Measurements from ENCODE around the gene LRRC27. TPM values are rescaled to one million over a fixed set of nuclear protein-coding genes. Genes with fewer than 3 reads are reported as not detected.
"Not testable (repeated sequence)": the region's sequence is repeated elsewhere in the genome, so short reads cannot be mapped to it uniquely, and the experiment has no call there.

LRRC27 gene
- total and polyA plus RNA-seq, 2 donors (not counting 1 experiment from before 2014, with no cell fraction given) = 4.1 to 11.7 TPM

DNA sequence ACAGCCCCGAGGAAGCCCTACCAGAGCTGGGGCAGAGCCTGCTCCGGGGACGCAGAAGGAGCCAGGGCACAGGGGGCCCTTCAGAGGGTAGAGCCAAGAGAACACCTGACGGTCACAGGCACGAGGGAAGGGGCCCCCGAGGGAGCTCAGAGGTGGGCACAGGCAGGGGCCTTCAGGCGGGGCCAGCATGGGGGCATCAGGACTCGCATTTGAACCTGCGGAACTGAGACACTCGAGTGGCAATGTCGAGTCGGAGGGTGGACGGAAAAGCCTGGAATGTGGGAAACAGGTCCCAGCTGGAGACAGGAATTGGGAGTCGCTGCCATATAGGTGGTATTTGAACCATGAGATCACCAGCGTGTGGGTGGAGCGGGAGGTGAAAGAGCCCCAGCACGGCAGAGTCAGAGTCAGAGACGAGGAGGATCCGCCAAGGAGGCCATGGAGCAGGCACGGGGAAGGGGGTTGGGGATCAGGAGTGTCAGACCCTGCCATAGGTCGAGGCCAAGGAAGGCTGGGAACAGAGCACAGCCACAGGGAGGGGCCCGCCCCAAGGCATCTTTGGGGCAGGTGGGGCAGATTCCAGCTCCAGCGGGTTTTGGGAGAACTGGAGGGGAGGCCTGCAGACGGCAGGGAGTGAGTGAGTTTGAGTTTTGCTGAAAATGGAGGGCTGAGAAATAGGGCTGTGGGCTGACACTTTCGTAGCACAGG is 38.0 kb upstream of the LRRC27 start:
- no peaks in the 10 kb centered on the region for H3K27me3 ChIP-seq (ENCODE audit: control insufficient read depth, insufficient read depth, low read length)
- no peaks in the 10 kb centered on the region for H4K20me1 ChIP-seq (ENCODE audit: control insufficient read depth, extremely low read depth, insufficient read depth, low read length)
- no peak overlapping the region for H3K4me3 ChIP-seq (replicated peaks in 1 of 4; ENCODE audit: control extremely low read depth in 1 of 4, insufficient read depth in 1 of 4, low read depth in 3 of 4, low read length in 4 of 4)
- no peaks in the 10 kb centered on the region for H3K4me1 ChIP-seq (ENCODE audit: control insufficient read depth, extremely low read depth, insufficient read depth, low read length)
- no peak overlapping the region for H3K4me2 ChIP-seq (ENCODE audit: extremely low read depth, insufficient read depth, low read length)
- no peak overlapping the region for H2AFZ ChIP-seq (ENCODE audit: low read length)
- H3K9ac ChIP-seq (ENCODE audit: insufficient read depth, low read length) = no peak overlapping the region
- no peaks in the 10 kb centered on the region for H3K9me3 ChIP-seq (ENCODE audit: control insufficient read depth, insufficient read depth, low read depth, low read length)
- DNase-seq (ENCODE audit: low read depth in 2 of 2) = no peak
- H3K36me3 ChIP-seq (ENCODE audit: control insufficient read depth, insufficient read depth, low read length) = no peaks in the 10 kb centered on the region
- TF ChIP-seq, protein P1, sequence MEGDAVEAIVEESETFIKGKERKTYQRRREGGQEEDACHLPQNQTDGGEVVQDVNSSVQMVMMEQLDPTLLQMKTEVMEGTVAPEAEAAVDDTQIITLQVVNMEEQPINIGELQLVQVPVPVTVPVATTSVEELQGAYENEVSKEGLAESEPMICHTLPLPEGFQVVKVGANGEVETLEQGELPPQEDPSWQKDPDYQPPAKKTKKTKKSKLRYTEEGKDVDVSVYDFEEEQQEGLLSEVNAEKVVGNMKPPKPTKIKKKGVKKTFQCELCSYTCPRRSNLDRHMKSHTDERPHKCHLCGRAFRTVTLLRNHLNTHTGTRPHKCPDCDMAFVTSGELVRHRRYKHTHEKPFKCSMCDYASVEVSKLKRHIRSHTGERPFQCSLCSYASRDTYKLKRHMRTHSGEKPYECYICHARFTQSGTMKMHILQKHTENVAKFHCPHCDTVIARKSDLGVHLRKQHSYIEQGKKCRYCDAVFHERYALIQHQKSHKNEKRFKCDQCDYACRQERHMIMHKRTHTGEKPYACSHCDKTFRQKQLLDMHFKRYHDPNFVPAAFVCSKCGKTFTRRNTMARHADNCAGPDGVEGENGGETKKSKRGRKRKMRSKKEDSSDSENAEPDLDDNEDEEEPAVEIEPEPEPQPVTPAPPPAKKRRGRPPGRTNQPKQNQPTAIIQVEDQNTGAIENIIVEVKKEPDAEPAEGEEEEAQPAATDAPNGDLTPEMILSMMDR (conservative IDR thresholded peaks at IDR 0.05 in 1 of 2, IDR thresholded peaks at IDR 0.05 in 1 of 2; ENCODE audit: low read depth in 1 of 2, low read length in 2 of 2) = no peak
- no peak for TF ChIP-seq EZH2 (IDR thresholded peaks at IDR 0.05; ENCODE audit: low read length, missing control alignments)
- no peak overlapping the region for H3K27ac ChIP-seq (ENCODE audit: insufficient read depth, low read length)
- H3K79me2 ChIP-seq (ENCODE audit: control insufficient read depth, insufficient read depth, low read length) = no peaks in the 10 kb centered on the region

DNA sequence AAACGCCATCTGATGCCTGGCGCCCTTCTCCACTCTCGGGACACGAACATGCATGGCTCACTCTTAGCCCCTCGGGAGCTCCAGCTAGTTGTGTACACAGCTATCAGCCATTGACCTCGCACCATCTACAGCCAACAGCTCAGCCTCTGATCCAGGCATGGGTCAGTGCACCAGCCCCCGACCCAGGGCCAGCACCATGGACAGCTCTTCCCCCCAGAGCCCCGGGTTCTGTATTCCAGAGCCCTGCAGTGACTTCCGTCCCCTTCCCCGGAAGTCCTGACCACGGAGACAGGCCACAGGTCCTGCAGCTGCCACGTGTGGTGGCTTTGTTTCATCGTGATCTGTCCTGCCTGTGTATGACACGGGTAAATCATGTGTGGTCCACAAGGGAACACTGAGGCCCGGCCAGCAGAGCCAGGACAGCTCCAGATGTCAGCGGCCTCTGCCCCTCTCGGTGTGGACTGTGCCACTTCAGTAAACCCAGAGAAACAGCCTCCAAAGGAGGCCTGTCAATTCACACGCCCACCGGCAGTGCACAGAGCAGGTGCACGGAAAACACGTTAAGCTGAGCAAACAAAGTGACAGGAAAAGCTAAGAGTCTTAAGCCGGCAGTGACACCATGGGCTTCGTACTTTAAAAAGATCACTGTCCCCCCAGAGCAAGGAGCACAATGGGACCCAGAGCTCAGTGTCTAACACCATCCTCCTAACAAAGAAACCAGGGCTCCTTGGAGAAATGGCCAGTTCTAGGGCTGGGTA is 37.3 kb upstream of the LRRC27 start:
- H3K9ac ChIP-seq (ENCODE audit: insufficient read depth, low read length) = no peak overlapping the region
- H3K4me2 ChIP-seq (ENCODE audit: extremely low read depth, insufficient read depth, low read length) = no peak overlapping the region
- no peaks in the 10 kb centered on the region for H3K4me1 ChIP-seq (ENCODE audit: control insufficient read depth, extremely low read depth, insufficient read depth, low read length)
- H3K36me3 ChIP-seq (ENCODE audit: control insufficient read depth, insufficient read depth, low read length) = no peaks in the 10 kb centered on the region
- H3K27ac ChIP-seq (ENCODE audit: insufficient read depth, low read length) = no peak overlapping the region
- DNase-seq (ENCODE audit: low read depth in 2 of 2) = no peak
- no peak overlapping the region for H3K4me3 ChIP-seq (replicated peaks in 1 of 4; ENCODE audit: control extremely low read depth in 1 of 4, insufficient read depth in 1 of 4, low read depth in 3 of 4, low read length in 4 of 4)
- no peaks in the 10 kb centered on the region for H3K79me2 ChIP-seq (ENCODE audit: control insufficient read depth, insufficient read depth, low read length)
- H2AFZ ChIP-seq (ENCODE audit: low read length) = no peak overlapping the region
- H4K20me1 ChIP-seq (ENCODE audit: control insufficient read depth, extremely low read depth, insufficient read depth, low read length) = no peaks in the 10 kb centered on the region
- no peaks in the 10 kb centered on the region for H3K27me3 ChIP-seq (ENCODE audit: control insufficient read depth, insufficient read depth, low read length)
- TF ChIP-seq, protein P1 (conservative IDR thresholded peaks at IDR 0.05 in 1 of 2, IDR thresholded peaks at IDR 0.05 in 1 of 2; ENCODE audit: low read depth in 1 of 2, low read length in 2 of 2) = no peak
- no peak for TF ChIP-seq EZH2 (IDR thresholded peaks at IDR 0.05; ENCODE audit: low read length, missing control alignments)
- H3K9me3 ChIP-seq (ENCODE audit: control insufficient read depth, insufficient read depth, low read depth, low read length) = no peaks in the 10 kb centered on the region

DNA sequence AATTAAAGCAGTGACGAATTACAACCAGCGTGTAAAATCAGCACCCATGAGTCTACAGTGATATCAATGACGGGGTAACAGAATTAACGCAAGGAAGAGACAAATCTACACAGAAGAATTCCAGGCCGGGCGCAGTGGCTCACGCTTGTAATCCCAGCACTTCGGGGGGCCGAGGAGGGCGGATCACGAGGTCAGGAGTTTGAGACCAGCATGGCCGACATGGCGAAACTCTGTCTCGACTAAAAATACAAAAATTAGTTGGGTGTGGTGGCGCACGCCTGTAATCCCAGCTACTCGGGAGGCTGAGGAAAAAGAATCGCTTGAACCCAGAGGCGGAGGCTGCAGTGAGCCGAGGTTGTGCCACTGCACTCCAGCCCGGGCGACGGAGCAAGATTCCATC is 36.5 kb upstream of the LRRC27 start:
- H2AFZ ChIP-seq (ENCODE audit: low read length); H4K20me1 ChIP-seq (ENCODE audit: control insufficient read depth, extremely low read depth, insufficient read depth, low read length); H3K4me2 ChIP-seq (ENCODE audit: extremely low read depth, insufficient read depth, low read length); H3K79me2 ChIP-seq (ENCODE audit: control insufficient read depth, insufficient read depth, low read length); H3K27ac ChIP-seq (ENCODE audit: insufficient read depth, low read length); H3K36me3 ChIP-seq (ENCODE audit: control insufficient read depth, insufficient read depth, low read length); H3K27me3 ChIP-seq (ENCODE audit: control insufficient read depth, insufficient read depth, low read length); DNase-seq (ENCODE audit: low read depth in 2 of 2); H3K4me3 ChIP-seq (replicated peaks in 1 of 4; ENCODE audit: control extremely low read depth in 1 of 4, insufficient read depth in 1 of 4, low read depth in 3 of 4, low read length in 4 of 4); H3K4me1 ChIP-seq (ENCODE audit: control insufficient read depth, extremely low read depth, insufficient read depth, low read length); H3K9ac ChIP-seq (ENCODE audit: insufficient read depth, low read length); H3K9me3 ChIP-seq (ENCODE audit: control insufficient read depth, insufficient read depth, low read depth, low read length): not testable (repeated sequence)
